GM19452 (cell line): Measurements from ENCODE around the gene RTL1.

ENCODE experiments used
- ATAC-seq: cut with Tn5 transposase; IDR thresholded peaks from one replicate; pipeline ENCODE4 v1.9.1; 2021; ENCODE audit not compliant: unreplicated experiment

Gene RTL1

DNA sequence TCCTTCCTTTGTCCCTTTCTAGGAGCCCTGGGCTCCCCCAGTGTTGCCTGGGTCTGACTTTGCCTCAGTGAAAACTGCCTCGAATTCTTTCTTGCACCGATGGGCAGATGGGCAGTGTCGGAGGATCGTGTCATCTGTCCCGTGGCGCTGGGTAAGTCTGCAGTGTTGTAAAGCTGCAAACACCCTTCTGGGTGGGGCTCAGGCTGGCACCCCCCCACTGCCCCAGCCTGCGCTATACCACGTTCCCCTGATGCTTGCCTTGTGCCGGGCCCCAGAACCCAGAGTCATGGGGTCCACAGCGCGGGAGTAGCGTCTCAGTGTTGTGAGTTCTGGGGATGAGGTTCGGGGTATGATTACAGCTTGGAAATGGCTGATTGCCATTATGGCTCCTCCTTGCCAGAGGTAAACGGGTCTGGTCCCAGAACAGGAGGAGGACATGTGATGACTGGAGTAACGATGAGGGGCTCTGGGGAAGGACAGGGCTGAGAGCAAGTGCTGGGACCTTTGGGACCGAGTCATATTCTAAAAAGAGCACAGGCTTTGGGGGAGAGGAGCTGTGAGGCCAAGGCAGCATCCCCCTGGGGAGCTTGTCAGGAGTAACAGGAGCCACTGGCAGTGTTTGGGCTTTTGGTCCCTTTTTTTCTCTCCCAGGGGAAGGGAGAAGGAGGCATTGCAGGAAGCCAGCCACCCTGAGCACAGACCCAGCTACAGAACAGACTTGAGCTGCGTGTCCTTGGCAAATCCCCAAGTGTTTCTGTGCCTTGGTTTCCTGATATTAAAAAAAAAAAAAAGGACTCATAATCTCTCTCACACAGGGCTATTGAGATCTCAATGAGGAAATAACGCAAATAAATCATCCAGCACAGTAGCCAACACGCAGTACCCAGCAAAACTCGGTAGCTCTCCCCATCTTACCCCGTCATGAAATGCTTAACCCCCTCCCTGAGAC, 4.3 kb downstream of the RTL1 start:
- no peak for ATAC-seq

DNA sequence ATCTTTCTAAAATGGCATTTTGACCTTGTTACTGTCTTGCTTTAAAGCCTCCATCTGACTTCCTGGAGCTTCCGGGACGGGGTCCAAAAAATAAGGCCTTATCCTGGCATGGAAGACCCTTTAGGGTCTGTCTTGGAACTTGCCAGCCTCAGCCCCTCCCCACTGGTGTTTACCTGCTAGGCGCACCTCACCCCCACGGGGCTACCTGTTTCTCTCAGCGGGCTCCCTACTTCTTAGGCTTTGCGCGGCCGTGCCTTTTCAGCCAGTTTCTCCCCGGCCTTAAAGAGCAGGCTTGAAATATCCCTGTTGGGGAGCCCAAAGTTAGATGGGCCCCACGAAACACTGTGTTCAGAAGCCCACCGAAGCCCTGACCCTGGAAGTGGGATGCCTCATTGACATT, 5.1 kb downstream of the RTL1 start:
- ATAC-seq: no peak

GRCh38 chr14:100896369-100897060, 7.0 kb downstream of the RTL1 start:
- ATAC-seq: no peak

DNA sequence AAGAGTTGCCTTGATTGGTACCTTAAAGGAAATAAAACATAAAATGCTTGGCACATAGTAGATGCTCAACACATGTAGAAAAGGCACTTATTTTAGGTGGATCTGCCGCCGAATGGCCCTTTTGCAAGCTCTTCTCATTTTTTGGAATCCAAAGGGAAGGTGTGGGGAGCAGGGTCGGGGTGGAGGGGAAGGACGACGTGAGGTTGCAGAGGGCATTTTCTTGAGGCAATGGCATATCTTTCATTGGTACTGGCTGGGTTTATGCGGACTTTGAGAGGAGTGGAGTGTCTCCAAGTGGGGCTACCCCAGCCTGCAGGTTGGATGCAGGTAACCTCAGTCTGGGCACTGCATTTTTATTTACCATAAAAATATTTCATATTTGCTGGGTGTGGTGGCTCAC, 8.1 kb downstream of the RTL1 start:
- ATAC-seq: no peak

- no peak for ATAC-seq
Observed at GRCh38 chr14:100894416-100894815, 9.1 kb downstream of the RTL1 start.

DNA sequence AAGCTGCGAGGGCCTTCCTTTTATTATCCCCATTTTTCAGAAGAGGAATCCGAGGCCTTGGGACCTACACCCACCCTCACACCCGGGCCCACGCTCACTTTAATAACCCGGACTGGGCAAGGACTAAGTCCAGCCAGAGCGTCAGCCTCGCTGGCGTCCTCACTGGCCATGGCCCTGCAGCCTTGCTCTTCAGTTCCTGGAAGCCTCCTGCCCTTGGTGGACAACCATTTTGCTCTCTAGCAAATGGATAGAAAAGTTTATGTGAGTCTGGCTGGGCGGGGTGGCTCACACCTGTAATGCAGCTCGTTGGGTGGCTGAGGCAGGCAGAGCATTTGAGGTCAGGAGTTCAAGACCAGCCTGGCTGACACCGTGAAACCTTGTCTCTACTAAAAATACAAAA, 9.8 kb downstream of the RTL1 start:
- ATAC-seq: no peak

GRCh38 chr14:100893228-100893601, 10.3 kb downstream of the RTL1 start:
- no peak for ATAC-seq

DNA sequence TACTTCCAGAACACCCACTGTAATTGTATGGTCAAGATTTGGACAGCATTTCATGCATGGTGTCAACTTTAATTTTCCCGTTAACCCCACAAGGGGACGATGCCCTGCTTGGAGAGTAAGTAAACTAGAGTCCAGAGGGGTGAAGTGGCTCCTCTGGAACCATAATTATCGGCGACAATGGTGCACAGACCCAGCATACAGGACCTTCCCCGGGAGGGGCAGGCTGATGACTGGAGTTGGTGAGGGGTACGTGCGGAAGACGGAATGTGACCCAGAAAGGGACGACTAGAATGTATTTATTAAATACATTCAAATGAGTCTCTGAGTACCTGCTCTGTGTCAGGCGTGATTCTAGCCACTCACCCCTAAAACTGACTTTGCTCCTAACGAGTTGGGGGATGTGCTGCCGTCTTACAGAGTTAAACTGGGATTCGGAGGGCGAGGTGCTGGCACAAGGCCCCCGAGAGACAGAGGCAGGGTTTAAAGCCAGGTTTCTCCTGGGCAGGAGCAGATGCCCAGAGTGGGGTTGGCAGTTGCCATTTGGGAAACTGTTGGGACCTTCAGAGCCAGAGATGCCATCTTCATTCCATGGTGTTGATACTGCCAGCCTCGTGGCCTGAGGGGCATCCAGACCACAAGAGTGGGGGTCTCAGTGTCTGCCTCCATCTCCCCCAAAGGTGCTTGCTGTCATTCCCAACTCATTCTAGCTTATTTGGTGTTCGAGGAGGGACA, 10.9 kb downstream of the RTL1 start:
- no peak for ATAC-seq

- ATAC-seq: no peak
Observed at GRCh38 chr14:100891501-100892445, 11.7 kb downstream of the RTL1 start.

DNA sequence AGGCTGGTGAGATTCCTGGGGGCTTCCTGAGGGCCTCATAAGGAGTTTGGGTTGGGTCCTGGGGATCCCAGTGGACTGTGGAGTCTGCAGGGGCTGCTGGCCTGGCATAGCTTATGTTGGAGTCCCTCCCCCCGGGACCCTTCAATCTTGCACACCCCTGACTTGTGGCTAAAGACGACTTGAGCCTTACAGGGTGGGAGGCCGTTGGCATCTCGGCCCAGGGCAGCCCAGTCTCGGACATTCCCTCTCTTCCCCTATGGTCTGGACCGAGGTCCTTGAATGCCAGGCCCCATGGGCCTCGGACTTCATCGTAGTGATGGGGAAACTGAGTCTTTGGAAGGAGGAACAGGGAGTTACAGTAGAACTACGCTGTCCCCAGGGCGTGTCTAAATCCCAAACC, 12.5 kb downstream of the RTL1 start:
- no peak for ATAC-seq

- ATAC-seq: no peak
Observed at GRCh38 chr14:100890061-100890850, 13.3 kb downstream of the RTL1 start.

GRCh38 chr14:100889641-100890040, 13.9 kb downstream of the RTL1 start:
- no peak for ATAC-seq

GRCh38 chr14:100888789-100889315, 14.7 kb downstream of the RTL1 start:
- no peak for ATAC-seq

- ATAC-seq: no peak
Observed at GRCh38 chr14:100887728-100888335, 15.7 kb downstream of the RTL1 start.

- no peak for ATAC-seq
Observed at GRCh38 chr14:100885617-100886016, 17.9 kb downstream of the RTL1 start.

DNA sequence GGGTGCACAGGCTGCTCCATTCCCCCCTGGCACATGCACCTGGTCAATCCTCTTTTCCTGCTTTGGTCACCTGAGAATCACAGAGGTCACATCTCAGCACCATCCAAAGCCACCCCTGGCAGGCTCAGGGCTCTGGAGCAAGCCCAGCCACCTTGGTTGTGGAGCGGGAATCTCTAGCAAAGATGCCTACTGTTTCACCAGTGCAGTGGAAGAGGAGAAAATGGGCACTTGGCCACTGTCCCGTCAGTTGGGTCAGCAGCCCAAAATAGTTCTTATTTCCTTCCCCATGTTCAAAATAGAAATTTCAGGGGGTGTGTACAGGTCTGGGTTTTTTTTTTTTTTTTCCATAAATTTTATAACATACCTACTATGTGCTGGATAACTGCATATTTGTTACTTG, 18.3 kb downstream of the RTL1 start:
- ATAC-seq: no peak

DNA sequence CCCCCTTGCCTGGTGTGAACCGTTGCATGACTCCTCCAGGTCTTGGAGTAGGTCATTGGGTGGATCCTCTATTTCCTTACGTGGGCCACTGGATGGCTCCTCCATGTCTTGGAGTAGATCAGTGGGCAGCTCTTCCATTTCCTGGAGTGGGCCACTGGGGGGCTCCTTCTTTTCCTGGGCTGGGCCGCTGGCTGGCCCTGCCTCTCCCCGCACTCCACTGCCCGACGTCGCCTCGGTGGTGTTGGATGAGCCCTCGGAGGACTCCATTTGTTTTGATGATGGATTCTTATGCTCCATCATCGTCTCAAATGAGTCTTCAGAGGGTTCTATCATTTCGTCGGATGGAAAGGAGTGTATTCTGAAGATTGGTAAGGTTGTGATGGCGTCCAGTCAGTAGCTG, 19.1 kb downstream of the RTL1 start:
- no peak for ATAC-seq

DNA sequence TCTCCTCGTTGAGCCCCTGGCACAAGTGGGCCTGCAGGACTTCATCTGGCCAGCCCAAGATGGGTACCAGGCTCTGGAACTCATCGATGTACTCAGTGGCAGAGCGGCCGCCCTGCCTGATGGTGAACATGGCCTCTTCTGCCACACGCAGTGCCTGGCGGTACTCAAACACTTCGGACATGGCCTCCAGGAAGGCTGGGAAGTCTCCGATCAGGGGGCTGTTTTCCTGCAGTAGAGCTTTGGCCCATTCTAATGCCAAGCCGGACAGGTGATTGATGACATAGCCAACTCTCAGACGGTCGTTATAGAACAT, 19.8 kb downstream of the RTL1 start:
- ATAC-seq: no peak
